Liver (tissue), 5 donors: ENCODE data around the gene AGAP6. TPM values are rescaled to one million over a fixed set of nuclear protein-coding genes. Genes with fewer than 3 reads are reported as not detected.

Source experiments
- polyA plus RNA-seq, 2 donors: library from polyadenylated mRNA; stranded (reverse) in 1 of 2; unstranded in 1 of 2; fragments of 200-250 nt in 1 of 2; fragments of >200 nt in 1 of 2; fragmentation: Nextera tagmentation in 1 of 2; extraction: Ambion mirVana in 1 of 2; gene quantifications; one replicate each; pipeline versions ENCODE4 v1.2.1 to v1.2.3, GENCODE V29; 2013 to 2015
- small RNA-seq: library from RNA; depleted of rRNA; stranded (forward); fragments of <200 nt; gene quantifications from one replicate; pipeline ENCODE3, GENCODE V24; 2014
- total RNA-seq, 2 donors: library from RNA; depleted of rRNA; stranded (reverse); fragments of >200 nt; gene quantifications; one replicate each; pipeline ENCODE4 v1.2.3, GENCODE V29; 2014
- donor health status: healthy.
- donor health status: healthy.
- donor health status: healthy.

AGAP6 gene
- total and polyA plus RNA-seq, 4 donors, result 3.0 to 9.4 (median 4.0) TPM

Small RNAs within 50 kb of the gene (small RNA-seq; reads per million reads assigned to genes)
- not detected for gene RNA5SP317
- gene SNORA74C-2, result 0.13 reads per million

Other genes with a start within 250 kb of the AGAP6 start
- gene OGDHL, start 226.1 kb upstream of the AGAP6 start, total RNA-seq, result 10 to 100 TPM in 1 of 2 donors, 1 to 10 TPM in 1; 5.2 to 67.9 TPM
- gene OGDHL, start 226.1 kb upstream of the AGAP6 start, polyA plus RNA-seq, result 10 to 100 TPM; 41.2 to 58.3 TPM
- gene PARG, start 46.4 kb upstream of the AGAP6 start, total RNA-seq, result 10 to 100 TPM; 12.4 to 16.9 TPM
- gene PARG, start 46.4 kb upstream of the AGAP6 start, polyA plus RNA-seq, result 1 to 10 TPM; 4.5 to 5.7 TPM
- gene TIMM23B, start 46.4 kb upstream of the AGAP6 start, total RNA-seq, result 10 to 100 TPM in 1 of 2 donors, 1 to 10 TPM in 1; 9.1 to 23.1 TPM
- gene TIMM23B, start 46.4 kb upstream of the AGAP6 start, polyA plus RNA-seq, result 10 to 100 TPM in 1 of 2 donors, 1 to 10 TPM in 1; 6.2 to 10.4 TPM
- gene WASHC2A, start 79.5 kb downstream of the AGAP6 start, total RNA-seq, result 10 to 100 TPM; 14.8 to 18.8 TPM
- gene WASHC2A, start 79.5 kb downstream of the AGAP6 start, polyA plus RNA-seq, result 1 to 10 TPM; 5.3 to 7.5 TPM